ENCODE measurements around the gene ABL1. TPM values are rescaled to one million over a fixed set of nuclear protein-coding genes. Genes with fewer than 3 reads are reported as not detected.

ABL1 gene
- total RNA-seq, 6 experiments from 2014 or later, result 56.0 to 63.5 (median 62.8) TPM

DNA sequence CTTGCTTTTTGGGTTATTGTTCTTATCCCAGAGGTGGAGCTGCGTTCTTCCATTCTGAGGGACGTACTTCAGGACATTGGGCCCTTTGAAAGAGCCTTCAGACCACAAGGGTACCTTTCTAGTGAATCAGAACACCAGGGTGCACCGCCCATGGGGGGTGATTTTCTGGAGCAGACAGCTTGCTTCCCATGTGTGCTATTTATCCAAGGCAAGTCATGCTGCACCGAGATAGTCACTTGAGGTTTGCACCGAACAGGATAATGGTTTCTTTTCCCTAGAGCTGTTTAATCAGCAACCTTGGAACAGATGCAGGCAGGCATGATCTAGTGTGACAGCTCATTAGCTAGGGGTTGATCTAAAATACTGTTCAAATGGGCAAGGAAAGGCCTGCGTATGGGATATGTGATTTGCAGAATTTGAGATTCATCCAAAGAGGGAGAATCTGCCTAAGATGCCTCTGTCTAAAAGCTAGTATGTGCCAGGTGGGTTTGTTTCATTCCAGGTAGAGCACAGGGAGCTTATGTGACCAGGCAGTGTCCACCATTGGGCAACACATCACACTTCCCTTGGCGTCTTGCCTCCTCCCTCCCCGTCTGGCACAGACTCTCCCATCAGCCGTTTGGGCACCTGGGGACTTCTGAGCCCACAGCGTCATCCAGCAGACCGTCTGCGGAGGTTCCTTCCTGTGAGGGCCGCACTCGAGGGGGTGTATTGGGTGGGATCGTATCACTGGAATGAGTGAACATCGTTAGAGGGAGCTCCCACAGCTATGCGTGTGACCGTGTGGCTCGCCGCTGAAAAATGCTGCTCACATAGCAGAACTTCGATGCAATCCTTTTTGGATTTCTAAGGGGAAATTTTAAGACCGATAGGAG lies 23.0 kb downstream of the ABL1 start:
- H3K36me3 Mint-ChIP-seq (ENCODE audit: low read depth), result peaks cover 37% of the 10 kb centered on the region
- H3K27ac Mint-ChIP-seq, result peak overlapping the region; percentile 92
- TF ChIP-seq, protein P1, sequence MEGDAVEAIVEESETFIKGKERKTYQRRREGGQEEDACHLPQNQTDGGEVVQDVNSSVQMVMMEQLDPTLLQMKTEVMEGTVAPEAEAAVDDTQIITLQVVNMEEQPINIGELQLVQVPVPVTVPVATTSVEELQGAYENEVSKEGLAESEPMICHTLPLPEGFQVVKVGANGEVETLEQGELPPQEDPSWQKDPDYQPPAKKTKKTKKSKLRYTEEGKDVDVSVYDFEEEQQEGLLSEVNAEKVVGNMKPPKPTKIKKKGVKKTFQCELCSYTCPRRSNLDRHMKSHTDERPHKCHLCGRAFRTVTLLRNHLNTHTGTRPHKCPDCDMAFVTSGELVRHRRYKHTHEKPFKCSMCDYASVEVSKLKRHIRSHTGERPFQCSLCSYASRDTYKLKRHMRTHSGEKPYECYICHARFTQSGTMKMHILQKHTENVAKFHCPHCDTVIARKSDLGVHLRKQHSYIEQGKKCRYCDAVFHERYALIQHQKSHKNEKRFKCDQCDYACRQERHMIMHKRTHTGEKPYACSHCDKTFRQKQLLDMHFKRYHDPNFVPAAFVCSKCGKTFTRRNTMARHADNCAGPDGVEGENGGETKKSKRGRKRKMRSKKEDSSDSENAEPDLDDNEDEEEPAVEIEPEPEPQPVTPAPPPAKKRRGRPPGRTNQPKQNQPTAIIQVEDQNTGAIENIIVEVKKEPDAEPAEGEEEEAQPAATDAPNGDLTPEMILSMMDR (IDR thresholded peaks at IDR 0.05), result no peak
- peaks cover 76% of the 10 kb centered on the region for H3K4me1 Mint-ChIP-seq (ENCODE audit: low read depth)
- H3K9me3 Mint-ChIP-seq, result no peaks in the 10 kb centered on the region
- H3K27me3 Mint-ChIP-seq (ENCODE audit: insufficient read depth), result peaks cover 2% of the 10 kb centered on the region; the same call in 1 of the 2 replicates
- peak overlapping the region; percentile 68 for H3K4me3 Mint-ChIP-seq
- peak; percentile 74 for DNase-seq

DNA sequence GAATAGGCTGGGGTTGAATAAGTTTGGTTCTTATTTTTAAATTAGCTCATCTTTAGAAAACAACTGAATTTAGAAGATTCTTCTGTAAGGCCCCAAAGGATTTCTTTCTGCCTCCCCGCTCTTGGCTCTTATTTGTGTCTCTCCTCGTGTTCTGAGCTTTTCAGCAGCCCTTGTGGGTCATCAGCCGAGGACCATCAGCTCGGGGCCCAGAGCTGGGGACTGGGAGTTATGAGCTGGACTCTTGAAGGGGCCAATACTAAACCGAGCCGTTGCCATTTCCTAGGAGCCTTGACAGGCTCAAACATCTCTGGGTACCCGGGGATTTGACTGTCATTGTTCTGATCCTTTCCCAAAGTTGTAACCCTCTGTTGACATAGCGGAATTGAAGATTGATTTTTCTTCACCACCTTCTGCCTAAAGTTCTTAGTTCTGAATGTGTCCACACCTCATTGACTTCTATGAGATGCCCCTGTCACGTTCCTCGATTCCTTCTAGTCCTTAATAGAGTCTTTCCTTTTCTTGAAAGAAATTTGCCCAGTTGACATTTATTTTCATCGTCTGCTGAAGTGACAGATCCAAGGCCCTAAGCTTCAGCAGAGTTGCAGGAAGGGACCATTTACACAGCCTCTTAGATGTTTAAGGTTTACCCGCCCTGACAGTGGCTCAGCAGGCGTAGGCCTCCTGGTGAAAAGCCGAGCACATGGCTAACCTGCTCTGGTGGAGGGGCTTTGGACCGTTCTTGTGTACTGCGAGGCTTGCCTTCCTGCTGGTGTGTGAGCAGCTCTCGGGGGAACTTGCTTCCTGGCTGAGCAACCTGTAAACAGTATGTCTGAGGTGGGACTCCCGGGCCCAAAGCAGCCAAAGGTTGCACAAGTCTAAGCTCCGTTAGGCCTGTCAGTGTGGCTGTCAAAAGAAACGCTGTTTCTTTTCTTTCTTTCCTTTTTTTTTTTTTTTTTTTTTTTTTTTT lies 24.0 kb downstream of the ABL1 start:
- Mint-ChIP-seq H3K27ac (peak overlapping the region; percentile 92), H3K9me3 (no peaks in the 10 kb centered on the region), H3K36me3 (ENCODE audit: low read depth) (peaks cover 42% of the 10 kb centered on the region), H3K27me3 (ENCODE audit: insufficient read depth) (peaks cover 2% of the 10 kb centered on the region), H3K4me3 (peak overlapping the region; percentile 68; the same call in 1 of the 2 replicates), H3K4me1 (ENCODE audit: low read depth) (peaks cover 79% of the 10 kb centered on the region)
- TF ChIP-seq, protein P1 (IDR thresholded peaks at IDR 0.05), result no peak
- no peak for DNase-seq

DNA sequence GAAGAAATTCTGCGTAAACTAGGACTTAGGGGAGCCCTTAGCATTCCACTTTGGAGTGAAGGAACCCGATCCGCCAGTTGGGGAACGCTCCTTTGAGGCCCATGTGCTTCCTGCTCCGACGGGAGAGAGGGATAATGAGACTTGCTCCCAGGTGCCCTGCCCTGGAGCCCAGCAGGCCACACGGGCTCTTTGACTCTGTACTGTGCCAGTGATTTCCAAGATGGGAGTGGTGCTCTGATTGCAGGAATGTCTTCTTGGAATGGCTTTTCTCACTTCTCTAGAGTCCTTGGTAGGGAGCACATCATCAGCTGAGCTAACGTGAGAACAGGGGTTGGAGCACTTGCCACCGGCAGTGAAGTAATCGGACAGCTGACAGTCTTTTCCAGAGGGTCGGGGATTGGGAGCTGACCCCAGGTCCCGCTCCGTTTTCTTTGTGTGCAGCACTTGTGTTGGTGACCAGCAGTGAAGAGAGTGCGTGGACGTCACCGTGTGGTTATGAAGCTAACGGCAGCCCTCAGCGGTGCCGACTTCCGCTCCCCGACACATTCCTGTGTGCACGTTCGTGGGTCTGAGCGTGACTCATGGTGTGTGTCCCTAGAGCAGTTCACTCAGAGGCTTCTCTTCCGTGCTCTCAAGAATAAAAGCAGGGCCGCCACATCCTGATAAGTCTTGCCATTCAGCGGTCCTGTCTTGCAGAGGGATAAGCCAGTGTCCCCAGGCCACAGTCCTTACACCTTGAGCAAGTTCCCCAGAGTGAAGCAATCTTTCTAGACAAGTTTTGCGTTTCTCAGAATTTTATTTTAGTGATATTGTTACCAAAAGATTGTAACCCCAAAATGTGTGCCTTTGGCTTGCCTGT lies 25.6 kb downstream of the ABL1 start:
- peak overlapping the region; percentile 95 for H3K27ac Mint-ChIP-seq
- DNase-seq, result peak; percentile 95
- peaks cover 2% of the 10 kb centered on the region for H3K27me3 Mint-ChIP-seq (ENCODE audit: insufficient read depth)
- TF ChIP-seq, protein P1 (IDR thresholded peaks at IDR 0.05), result peak; percentile 80
- H3K36me3 Mint-ChIP-seq (ENCODE audit: low read depth), result peaks cover 27% of the 10 kb centered on the region
- H3K4me1 Mint-ChIP-seq (ENCODE audit: low read depth), result peaks cover 62% of the 10 kb centered on the region
- H3K4me3 Mint-ChIP-seq, result peak overlapping the region; percentile 81
- no peaks in the 10 kb centered on the region for H3K9me3 Mint-ChIP-seq

DNA sequence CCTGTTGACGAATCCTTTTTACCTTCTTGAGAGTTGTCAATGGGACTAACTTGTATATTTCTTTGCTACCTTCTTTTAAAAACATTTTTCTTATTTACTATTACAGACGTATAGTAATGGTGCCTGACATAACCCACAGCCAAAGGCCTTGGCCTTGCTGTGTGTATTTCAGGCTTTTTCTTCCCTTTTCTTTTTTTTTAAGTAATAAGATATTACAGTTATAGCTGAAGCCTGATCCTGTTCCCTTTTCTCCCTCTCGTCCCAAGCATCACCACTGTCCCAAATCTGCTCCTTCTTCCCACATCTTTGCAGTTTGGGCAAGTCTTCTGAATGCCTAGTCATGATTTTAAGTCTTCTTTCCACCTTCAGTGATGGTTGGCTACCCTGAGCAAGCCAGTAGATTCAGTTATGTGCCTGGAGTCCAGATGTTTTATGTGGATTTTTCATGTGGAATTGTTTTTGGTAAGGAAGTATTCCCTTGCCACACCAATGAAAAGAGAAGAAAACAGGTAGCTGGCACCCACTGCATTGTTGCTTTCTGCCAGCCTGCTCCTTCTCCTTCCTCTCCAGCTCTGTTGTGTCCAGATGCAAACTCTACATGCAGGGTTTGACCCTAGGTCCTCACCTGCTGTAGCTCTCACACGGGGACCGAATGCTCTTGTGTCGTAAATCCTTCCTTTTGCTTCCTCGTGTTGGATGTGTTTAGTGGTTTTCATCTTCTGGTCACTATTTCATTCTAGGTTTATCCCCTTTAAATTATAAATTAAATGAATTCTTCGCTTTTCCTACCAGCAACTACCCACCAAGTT lies 26.5 kb downstream of the ABL1 start:
- peak overlapping the region; percentile 95 for H3K27ac Mint-ChIP-seq
- peaks cover 22% of the 10 kb centered on the region for H3K36me3 Mint-ChIP-seq (ENCODE audit: low read depth)
- DNase-seq, result no peak

More for the DNA sequence above, 26.5 kb downstream of the ABL1 start:
- TF ChIP-seq, protein P1 (IDR thresholded peaks at IDR 0.05), result no peak
- Mint-ChIP-seq H3K9me3 (no peaks in the 10 kb centered on the region), H3K4me1 (ENCODE audit: low read depth) (peaks cover 66% of the 10 kb centered on the region), H3K4me3 (peak overlapping the region; percentile 57), H3K27me3 (ENCODE audit: insufficient read depth) (peaks cover 2% of the 10 kb centered on the region)
